Amniotic epithelial cell (primary cell): ENCODE measurements around the gene LIPC.

Source experiments
- DNase-seq: peaks from one replicate; pipeline ENCODE4 v3.0.0-alpha.2; 2010; ENCODE audit warnings: low read depth

LIPC gene

GRCh38 chr15:58538225-58538727 is 106.5 kb downstream of the LIPC start:
- no peak for DNase-seq

GRCh38 chr15:58538901-58539300 is 107.1 kb downstream of the LIPC start:
- no peak for DNase-seq

GRCh38 chr15:58539548-58539947 is 107.8 kb downstream of the LIPC start:
- no peak for DNase-seq

- no peak for DNase-seq
Measured at GRCh38 chr15:58541410-58542087, 109.8 kb downstream of the LIPC start.

GRCh38 chr15:58543664-58544335 is 112.0 kb downstream of the LIPC start:
- no peak for DNase-seq

GRCh38 chr15:58544756-58545155 is 113.0 kb downstream of the LIPC start:
- no peak for DNase-seq

GRCh38 chr15:58545307-58546065 is 113.7 kb downstream of the LIPC start:
- peak; percentile 52 for DNase-seq

GRCh38 chr15:58546066-58546591 is 114.3 kb downstream of the LIPC start:
- no peak for DNase-seq

- peak; percentile 90 for DNase-seq
Measured at GRCh38 chr15:58546635-58547627, 115.1 kb downstream of the LIPC start.

GRCh38 chr15:58547628-58548307 is 116.0 kb downstream of the LIPC start:
- DNase-seq, result no peak

GRCh38 chr15:58548308-58549012 is 116.7 kb downstream of the LIPC start:
- DNase-seq, result no peak

GRCh38 chr15:58549013-58549784 is 117.4 kb downstream of the LIPC start:
- DNase-seq, result peak; percentile 83

- no peak for DNase-seq
Measured at GRCh38 chr15:58549785-58550074, 117.9 kb downstream of the LIPC start.

- no peak for DNase-seq
Measured at GRCh38 chr15:58551084-58551763, 119.4 kb downstream of the LIPC start.

GRCh38 chr15:58551764-58552504 is 120.1 kb downstream of the LIPC start:
- DNase-seq, result peak; percentile 100

- DNase-seq, result no peak
Measured at GRCh38 chr15:58552505-58553364, 120.9 kb downstream of the LIPC start.

- no peak for DNase-seq
Measured at GRCh38 chr15:58553365-58553918, 121.7 kb downstream of the LIPC start.
